ENCODE data around the gene SRD5A3. TPM values are rescaled to one million over a fixed set of nuclear protein-coding genes. Genes with fewer than 3 reads are reported as not detected.

The SRD5A3 gene
- total RNA-seq, 1 experiment from 2014 or later = 24.0 TPM

GRCh38 chr4:55312489-55313101 is 33.4 kb upstream of the SRD5A3 start:
- no peak for TF ChIP-seq ZNF219 (CRISPR knock-in tag; IDR thresholded peaks at IDR 0.05; ENCODE audit: borderline replicate concordance)
- TF ChIP-seq CREM (CRISPR knock-in tag; IDR thresholded peaks at IDR 0.05) = no peak
- no peak for TF ChIP-seq ZNF532 (CRISPR knock-in tag; IDR thresholded peaks at IDR 0.05; ENCODE audit: borderline replicate concordance)
- no peak for TF ChIP-seq ZNF512 (CRISPR knock-in tag; IDR thresholded peaks at IDR 0.05; ENCODE audit: borderline replicate concordance)
- no peak for TF ChIP-seq ZBTB21 (CRISPR knock-in tag; IDR thresholded peaks at IDR 0.05; ENCODE audit: borderline replicate concordance)
- no peak for TF ChIP-seq NFATC4 (CRISPR knock-in tag; IDR thresholded peaks at IDR 0.05)
- TF ChIP-seq KAT7 (CRISPR knock-in tag; IDR thresholded peaks at IDR 0.05; ENCODE audit: borderline replicate concordance) = no peak
- TF ChIP-seq TCF7 (CRISPR knock-in tag; IDR thresholded peaks at IDR 0.05; ENCODE audit: low read depth) = no peak
- no peak for TF ChIP-seq MXD4 (CRISPR knock-in tag; IDR thresholded peaks at IDR 0.05; ENCODE audit: borderline replicate concordance)
- TF ChIP-seq NFE2L1 (CRISPR knock-in tag; IDR thresholded peaks at IDR 0.05) = no peak
- TF ChIP-seq FOXP4 (CRISPR knock-in tag; IDR thresholded peaks at IDR 0.05) = no peak
- TF ChIP-seq EMX1 (CRISPR knock-in tag; IDR thresholded peaks at IDR 0.05) = no peak
- no peak for TF ChIP-seq E2F1 (CRISPR knock-in tag; IDR thresholded peaks at IDR 0.05)
- Mint-ChIP-seq H3K4me1 (peaks cover 7% of the 10 kb centered on the region), H3K36me3 (peaks cover 16% of the 10 kb centered on the region), H3K4me3 (no peak overlapping the region), H3K27ac (no peak overlapping the region), H3K9me3 (peaks cover 26% of the 10 kb centered on the region), H3K27me3 (ENCODE audit: low read depth) (no peaks in the 10 kb centered on the region; the same call in 1 of the 2 replicates)
- ATAC-seq = peak; percentile 83
- ChIA-PET POLR2A (no interaction called here), CTCF (interaction anchor here (0.6 to 2.4 kb wide), 21 partner anchors 8 to 638 kb away, joined by 3 to 19 read pairs (median 4); partner anchors contain the start of gene SRD5A3)
- peak; percentile 40 for DNase-seq (ENCODE audit: low spot score)

GRCh38 chr4:55314141-55314820 is 31.8 kb upstream of the SRD5A3 start:
- Mint-ChIP-seq H3K27ac (peak overlapping the region; percentile 75), H3K36me3 (peaks cover 16% of the 10 kb centered on the region), H3K27me3 (ENCODE audit: low read depth) (no peaks in the 10 kb centered on the region; the same call in 1 of the 2 replicates), H3K9me3 (peaks cover 27% of the 10 kb centered on the region), H3K4me1 (peaks cover 19% of the 10 kb centered on the region), H3K4me3 (no peak overlapping the region)
- POLR2A ChIA-PET = no interaction called here
- DNase-seq (ENCODE audit: low spot score) = no peak
- ATAC-seq = no peak
- CTCF ChIA-PET = interaction anchor here (1.1 to 2.0 kb wide), 3 partner anchors 12 to 343 kb away, joined by 3 to 9 read pairs (median 4); no protein-coding TSS in a partner anchor
- TF ChIP-seq CDX4 (CRISPR knock-in tag; IDR thresholded peaks at IDR 0.05; ENCODE audit: borderline replicate concordance) (no peak), PREB (CRISPR knock-in tag; IDR thresholded peaks at IDR 0.05; ENCODE audit: borderline replicate concordance) (no peak), PRRX2 (CRISPR knock-in tag; IDR thresholded peaks at IDR 0.05) (no peak), GABPB1 (CRISPR knock-in tag; IDR thresholded peaks at IDR 0.05) (no peak), EMX1 (CRISPR knock-in tag; IDR thresholded peaks at IDR 0.05) (no peak), SP1 (CRISPR knock-in tag; conservative IDR thresholded peaks at IDR 0.05) (no peak), ZMAT4 (CRISPR knock-in tag; IDR thresholded peaks at IDR 0.05) (no peak), USF2 (CRISPR knock-in tag; IDR thresholded peaks at IDR 0.05) (no peak), CBFB (CRISPR knock-in tag; IDR thresholded peaks at IDR 0.05; ENCODE audit: low read depth) (no peak)

Measured in WTC11 (cell line).